ENCODE measurements around the gene AP1B1. TPM values are rescaled to one million over a fixed set of nuclear protein-coding genes. Genes with fewer than 3 reads are reported as not detected.

Gene AP1B1
- total and polyA plus RNA-seq, 2 donors (not counting 1 experiment from before 2014, with no cell fraction given): 44.1 to 45.6 TPM

DNA sequence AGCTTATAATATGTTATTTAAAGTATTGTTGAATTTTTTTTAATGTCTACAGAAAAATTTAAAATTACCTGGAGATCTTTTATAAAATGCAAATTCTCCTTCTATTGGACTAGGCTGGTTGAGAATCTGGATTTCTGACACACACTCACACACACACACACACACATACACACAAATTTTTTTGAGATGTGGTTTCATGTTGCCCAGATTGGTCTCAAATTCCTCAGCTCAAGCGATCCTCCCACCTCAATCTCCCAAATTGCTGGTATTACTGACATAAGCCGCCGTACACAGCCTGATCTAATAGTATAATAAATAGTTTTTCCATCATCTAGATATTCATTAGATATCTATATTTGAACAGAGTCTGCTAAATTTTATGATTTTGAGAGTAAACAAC is 45.5 kb upstream of the AP1B1 start:
- Histone ChIP-seq H3K4me3 (replicated peaks in 1 of 4; ENCODE audit: control extremely low read depth in 1 of 4, insufficient read depth in 1 of 4, low read depth in 3 of 4, low read length in 4 of 4) (no peak overlapping the region), H3K4me1 (ENCODE audit: control insufficient read depth, extremely low read depth, insufficient read depth, low read length) (no peaks in the 10 kb centered on the region), H2AFZ (ENCODE audit: low read length) (no peak overlapping the region), H3K4me2 (ENCODE audit: extremely low read depth, insufficient read depth, low read length) (no peak overlapping the region), H3K27ac (ENCODE audit: insufficient read depth, low read length) (no peak overlapping the region), H3K79me2 (ENCODE audit: control insufficient read depth, insufficient read depth, low read length) (no peaks in the 10 kb centered on the region), H3K36me3 (ENCODE audit: control insufficient read depth, insufficient read depth, low read length) (no peaks in the 10 kb centered on the region), H3K9me3 (ENCODE audit: control insufficient read depth, insufficient read depth, low read depth, low read length) (no peaks in the 10 kb centered on the region), H4K20me1 (ENCODE audit: control insufficient read depth, extremely low read depth, insufficient read depth, low read length) (no peaks in the 10 kb centered on the region), H3K9ac (ENCODE audit: insufficient read depth, low read length) (no peak overlapping the region), H3K27me3 (ENCODE audit: control insufficient read depth, insufficient read depth, low read length) (peaks cover 26% of the 10 kb centered on the region)
- TF ChIP-seq, protein P1, sequence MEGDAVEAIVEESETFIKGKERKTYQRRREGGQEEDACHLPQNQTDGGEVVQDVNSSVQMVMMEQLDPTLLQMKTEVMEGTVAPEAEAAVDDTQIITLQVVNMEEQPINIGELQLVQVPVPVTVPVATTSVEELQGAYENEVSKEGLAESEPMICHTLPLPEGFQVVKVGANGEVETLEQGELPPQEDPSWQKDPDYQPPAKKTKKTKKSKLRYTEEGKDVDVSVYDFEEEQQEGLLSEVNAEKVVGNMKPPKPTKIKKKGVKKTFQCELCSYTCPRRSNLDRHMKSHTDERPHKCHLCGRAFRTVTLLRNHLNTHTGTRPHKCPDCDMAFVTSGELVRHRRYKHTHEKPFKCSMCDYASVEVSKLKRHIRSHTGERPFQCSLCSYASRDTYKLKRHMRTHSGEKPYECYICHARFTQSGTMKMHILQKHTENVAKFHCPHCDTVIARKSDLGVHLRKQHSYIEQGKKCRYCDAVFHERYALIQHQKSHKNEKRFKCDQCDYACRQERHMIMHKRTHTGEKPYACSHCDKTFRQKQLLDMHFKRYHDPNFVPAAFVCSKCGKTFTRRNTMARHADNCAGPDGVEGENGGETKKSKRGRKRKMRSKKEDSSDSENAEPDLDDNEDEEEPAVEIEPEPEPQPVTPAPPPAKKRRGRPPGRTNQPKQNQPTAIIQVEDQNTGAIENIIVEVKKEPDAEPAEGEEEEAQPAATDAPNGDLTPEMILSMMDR (conservative IDR thresholded peaks at IDR 0.05 in 1 of 2, IDR thresholded peaks at IDR 0.05 in 1 of 2; ENCODE audit: low read depth in 1 of 2, low read length in 2 of 2): no peak
- TF ChIP-seq EZH2 (IDR thresholded peaks at IDR 0.05; ENCODE audit: low read length, missing control alignments): no peak
- DNase-seq (ENCODE audit: low read depth in 2 of 2): no peak

DNA sequence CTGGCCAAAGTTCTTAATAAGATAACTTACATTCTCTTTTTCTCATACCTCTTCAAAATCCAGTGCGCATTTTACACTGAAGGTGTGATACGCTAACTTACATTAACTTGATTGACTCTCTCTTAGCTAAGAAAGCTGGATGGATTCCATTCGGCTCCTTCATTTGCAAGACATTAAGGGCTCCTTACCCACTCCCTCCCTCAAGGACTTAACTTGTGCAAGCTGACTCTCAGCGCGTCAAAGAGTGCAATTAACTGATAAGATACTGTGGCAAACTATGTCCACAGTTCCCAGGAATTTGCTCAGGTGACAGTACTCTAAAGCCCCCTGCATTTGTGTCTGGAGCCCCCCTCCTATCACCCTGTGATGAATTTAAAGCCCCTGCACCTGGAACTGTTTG is 43.6 kb upstream of the AP1B1 start:
- H3K4me3 ChIP-seq (replicated peaks in 1 of 4; ENCODE audit: control extremely low read depth in 1 of 4, insufficient read depth in 1 of 4, low read depth in 3 of 4, low read length in 4 of 4): no peak overlapping the region
- DNase-seq (ENCODE audit: low read depth in 2 of 2): no peak
- H3K9ac ChIP-seq (ENCODE audit: insufficient read depth, low read length): no peak overlapping the region
- no peak overlapping the region for H2AFZ ChIP-seq (ENCODE audit: low read length)
- H3K36me3 ChIP-seq (ENCODE audit: control insufficient read depth, insufficient read depth, low read length): no peaks in the 10 kb centered on the region
- no peak overlapping the region for H3K4me2 ChIP-seq (ENCODE audit: extremely low read depth, insufficient read depth, low read length)
- H4K20me1 ChIP-seq (ENCODE audit: control insufficient read depth, extremely low read depth, insufficient read depth, low read length): no peaks in the 10 kb centered on the region
- H3K9me3 ChIP-seq (ENCODE audit: control insufficient read depth, insufficient read depth, low read depth, low read length): no peaks in the 10 kb centered on the region
- no peaks in the 10 kb centered on the region for H3K79me2 ChIP-seq (ENCODE audit: control insufficient read depth, insufficient read depth, low read length)
- H3K4me1 ChIP-seq (ENCODE audit: control insufficient read depth, extremely low read depth, insufficient read depth, low read length): no peaks in the 10 kb centered on the region
- no peak overlapping the region for H3K27ac ChIP-seq (ENCODE audit: insufficient read depth, low read length)
- peaks cover 28% of the 10 kb centered on the region for H3K27me3 ChIP-seq (ENCODE audit: control insufficient read depth, insufficient read depth, low read length)
- TF ChIP-seq, protein P1 (conservative IDR thresholded peaks at IDR 0.05 in 1 of 2, IDR thresholded peaks at IDR 0.05 in 1 of 2; ENCODE audit: low read depth in 1 of 2, low read length in 2 of 2): no peak
- no peak for TF ChIP-seq EZH2 (IDR thresholded peaks at IDR 0.05; ENCODE audit: low read length, missing control alignments)

DNA sequence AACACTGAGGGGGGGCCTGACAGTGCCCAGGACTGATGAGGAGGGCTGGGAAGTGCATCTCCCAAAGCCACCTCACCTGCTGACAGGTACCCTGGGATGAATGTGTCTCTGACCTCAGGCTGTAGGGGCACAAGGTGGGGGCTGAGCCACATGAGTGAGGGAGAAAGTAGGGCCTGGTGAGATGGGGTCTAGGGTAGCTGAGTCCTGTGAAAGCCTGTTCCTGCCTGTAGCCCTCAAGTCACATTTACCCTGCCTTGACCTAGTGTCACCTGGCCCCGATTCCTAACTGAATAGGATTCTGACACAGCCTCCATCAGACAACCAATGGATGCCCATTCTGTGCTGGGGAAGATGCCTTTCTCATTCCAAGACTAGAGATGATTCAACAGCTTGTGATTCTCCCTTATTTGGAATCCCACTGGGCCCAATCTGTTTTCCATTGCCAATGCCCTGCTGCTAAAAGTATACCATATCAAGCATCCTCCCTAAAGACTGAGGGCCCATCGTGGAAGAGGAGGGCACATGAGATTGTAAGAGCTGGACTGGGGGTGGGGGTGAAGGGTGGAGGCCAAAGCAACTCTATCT is 38.9 kb upstream of the AP1B1 start:
- Histone ChIP-seq H3K36me3 (ENCODE audit: control insufficient read depth, insufficient read depth, low read length) (no peaks in the 10 kb centered on the region), H2AFZ (ENCODE audit: low read length) (no peak overlapping the region), H4K20me1 (ENCODE audit: control insufficient read depth, extremely low read depth, insufficient read depth, low read length) (no peaks in the 10 kb centered on the region), H3K9ac (ENCODE audit: insufficient read depth, low read length) (no peak overlapping the region), H3K4me2 (ENCODE audit: extremely low read depth, insufficient read depth, low read length) (no peak overlapping the region), H3K27ac (ENCODE audit: insufficient read depth, low read length) (no peak overlapping the region), H3K9me3 (ENCODE audit: control insufficient read depth, insufficient read depth, low read depth, low read length) (no peaks in the 10 kb centered on the region), H3K4me1 (ENCODE audit: control insufficient read depth, extremely low read depth, insufficient read depth, low read length) (no peaks in the 10 kb centered on the region), H3K4me3 (replicated peaks in 1 of 4; ENCODE audit: control extremely low read depth in 1 of 4, insufficient read depth in 1 of 4, low read depth in 3 of 4, low read length in 4 of 4) (no peak overlapping the region), H3K79me2 (ENCODE audit: control insufficient read depth, insufficient read depth, low read length) (no peaks in the 10 kb centered on the region), H3K27me3 (ENCODE audit: control insufficient read depth, insufficient read depth, low read length) (peaks cover 16% of the 10 kb centered on the region)
- no peak for DNase-seq (ENCODE audit: low read depth in 2 of 2)
- TF ChIP-seq, protein P1 (conservative IDR thresholded peaks at IDR 0.05 in 1 of 2, IDR thresholded peaks at IDR 0.05 in 1 of 2; ENCODE audit: low read depth in 1 of 2, low read length in 2 of 2): no peak
- no peak for TF ChIP-seq EZH2 (IDR thresholded peaks at IDR 0.05; ENCODE audit: low read length, missing control alignments)
